ENCODE results near the gene XNDC1N. TPM values are rescaled to one million over a fixed set of nuclear protein-coding genes. Genes with fewer than 3 reads are reported as not detected.
"Not testable (repeated sequence)": the region's sequence is repeated elsewhere in the genome, so short reads cannot be mapped to it uniquely, and the experiment has no call there.

The XNDC1N gene
- total RNA-seq, 4 donors from 2014 or later = 19.8 to 25.2 (median 24.1) TPM

DNA sequence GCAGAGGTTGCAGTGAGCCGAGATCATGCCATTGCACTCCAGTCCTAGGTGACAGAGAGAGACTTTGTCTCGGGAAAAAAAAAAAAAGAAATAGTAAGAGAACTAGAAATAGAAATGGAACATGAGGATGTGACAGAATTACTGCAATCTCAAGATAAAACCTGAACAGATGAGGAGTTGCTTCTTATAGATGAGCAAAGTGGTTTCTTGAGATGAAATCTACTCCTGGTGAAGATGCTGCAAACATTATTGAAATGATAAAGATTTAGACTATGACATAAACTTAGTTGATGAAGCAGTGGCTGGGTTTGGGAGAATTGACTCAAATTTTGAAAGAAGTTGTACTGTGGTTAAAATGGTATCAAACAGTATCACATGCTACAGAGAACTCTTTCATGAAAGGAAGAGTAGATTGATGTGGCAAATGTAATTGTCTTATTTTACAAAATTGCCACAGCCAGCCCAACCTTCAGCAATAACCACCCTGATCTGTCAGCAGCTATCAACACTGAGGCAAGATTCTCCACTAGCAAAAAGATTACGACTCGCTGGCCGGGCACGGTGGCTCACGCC lies 13.7 kb downstream of the XNDC1N start:
- Histone ChIP-seq H3K36me3 (peaks cover 0 to 73% (median 0%) of the 10 kb centered on the region in 3 donors), H3K27ac (no peak overlapping the region), H3K4me3 (no peak overlapping the region), H3K27me3 (no peaks in the 10 kb centered on the region), H3K4me1 (no peaks in the 10 kb centered on the region), H3K9me3 (no peaks in the 10 kb centered on the region)
- DNase-seq = no peak
- TF ChIP-seq POLR2A (IDR thresholded peaks at IDR 0.05) = no peak
- TF ChIP-seq, protein P1, sequence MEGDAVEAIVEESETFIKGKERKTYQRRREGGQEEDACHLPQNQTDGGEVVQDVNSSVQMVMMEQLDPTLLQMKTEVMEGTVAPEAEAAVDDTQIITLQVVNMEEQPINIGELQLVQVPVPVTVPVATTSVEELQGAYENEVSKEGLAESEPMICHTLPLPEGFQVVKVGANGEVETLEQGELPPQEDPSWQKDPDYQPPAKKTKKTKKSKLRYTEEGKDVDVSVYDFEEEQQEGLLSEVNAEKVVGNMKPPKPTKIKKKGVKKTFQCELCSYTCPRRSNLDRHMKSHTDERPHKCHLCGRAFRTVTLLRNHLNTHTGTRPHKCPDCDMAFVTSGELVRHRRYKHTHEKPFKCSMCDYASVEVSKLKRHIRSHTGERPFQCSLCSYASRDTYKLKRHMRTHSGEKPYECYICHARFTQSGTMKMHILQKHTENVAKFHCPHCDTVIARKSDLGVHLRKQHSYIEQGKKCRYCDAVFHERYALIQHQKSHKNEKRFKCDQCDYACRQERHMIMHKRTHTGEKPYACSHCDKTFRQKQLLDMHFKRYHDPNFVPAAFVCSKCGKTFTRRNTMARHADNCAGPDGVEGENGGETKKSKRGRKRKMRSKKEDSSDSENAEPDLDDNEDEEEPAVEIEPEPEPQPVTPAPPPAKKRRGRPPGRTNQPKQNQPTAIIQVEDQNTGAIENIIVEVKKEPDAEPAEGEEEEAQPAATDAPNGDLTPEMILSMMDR (IDR thresholded peaks at IDR 0.05) = no peak

DNA sequence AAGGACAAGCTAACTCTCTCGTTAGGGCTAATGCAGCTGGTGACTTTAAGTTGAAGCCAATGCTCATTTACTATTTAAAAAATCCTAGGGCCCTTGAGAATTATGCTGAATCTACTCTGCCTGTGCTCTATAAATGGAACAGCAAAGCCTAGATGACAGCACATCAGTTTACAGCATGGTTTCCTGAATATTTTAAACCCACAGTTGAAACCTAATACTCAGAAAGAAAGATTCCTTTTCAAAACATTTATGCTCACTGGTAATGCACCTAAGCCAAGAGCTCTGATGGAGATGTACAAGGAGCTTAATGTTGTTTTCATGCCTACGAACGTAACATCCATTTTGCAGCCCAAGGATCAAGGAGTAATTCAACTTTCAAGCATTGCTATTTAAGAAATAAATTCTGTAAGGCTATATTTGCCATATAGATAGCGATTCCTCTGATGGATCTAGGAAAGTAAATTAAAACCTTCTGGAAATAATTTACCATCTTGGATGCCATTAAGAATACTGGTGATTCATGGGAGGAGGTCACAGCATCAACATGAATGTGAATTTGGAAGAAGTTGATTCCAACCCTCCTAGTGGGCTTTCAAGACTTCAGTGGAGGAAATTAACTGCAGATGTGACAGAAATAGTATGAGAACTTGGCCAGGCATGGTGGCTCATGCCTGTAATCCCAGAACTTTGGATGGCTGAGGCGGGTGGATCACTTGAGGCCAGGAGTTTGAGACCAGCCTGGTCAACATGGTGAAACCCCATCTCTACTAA lies 14.5 kb downstream of the XNDC1N start:
- H3K4me1 ChIP-seq = no peaks in the 10 kb centered on the region
- no peak overlapping the region for H3K4me3 ChIP-seq
- peaks cover 0 to 73% (median 0%) of the 10 kb centered on the region in 3 donors for H3K36me3 ChIP-seq
- no peaks in the 10 kb centered on the region for H3K27me3 ChIP-seq
- no peak overlapping the region for H3K27ac ChIP-seq
- DNase-seq = no peak
- no peaks in the 10 kb centered on the region for H3K9me3 ChIP-seq
- TF ChIP-seq POLR2A (IDR thresholded peaks at IDR 0.05) = no peak
- TF ChIP-seq, protein P1 (IDR thresholded peaks at IDR 0.05) = no peak

DNA sequence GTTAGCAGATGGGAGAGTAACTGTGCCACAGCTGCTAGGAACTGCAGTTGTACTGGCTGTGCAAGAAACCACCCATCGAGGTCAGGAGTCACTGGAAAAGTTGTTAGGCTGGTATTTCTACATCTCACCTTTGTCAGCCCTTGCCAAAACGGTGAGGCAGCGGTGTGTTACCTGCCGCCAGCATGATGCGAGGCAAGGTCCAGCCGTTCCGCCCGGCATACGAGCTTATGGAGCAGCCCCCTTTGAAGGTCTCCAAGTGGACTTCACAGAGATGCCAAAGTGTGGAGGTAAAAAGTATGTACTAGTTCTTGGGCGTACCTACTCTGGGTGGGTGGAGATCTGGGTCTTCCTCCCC lies 16.4 kb downstream of the XNDC1N start:
- peaks cover 0 to 55% (median 0%) of the 10 kb centered on the region in 3 donors for H3K36me3 ChIP-seq
- not testable (repeated sequence) for H3K27ac ChIP-seq, H3K4me3 ChIP-seq, H3K4me1 ChIP-seq, H3K27me3 ChIP-seq, DNase-seq, H3K9me3 ChIP-seq

DNA sequence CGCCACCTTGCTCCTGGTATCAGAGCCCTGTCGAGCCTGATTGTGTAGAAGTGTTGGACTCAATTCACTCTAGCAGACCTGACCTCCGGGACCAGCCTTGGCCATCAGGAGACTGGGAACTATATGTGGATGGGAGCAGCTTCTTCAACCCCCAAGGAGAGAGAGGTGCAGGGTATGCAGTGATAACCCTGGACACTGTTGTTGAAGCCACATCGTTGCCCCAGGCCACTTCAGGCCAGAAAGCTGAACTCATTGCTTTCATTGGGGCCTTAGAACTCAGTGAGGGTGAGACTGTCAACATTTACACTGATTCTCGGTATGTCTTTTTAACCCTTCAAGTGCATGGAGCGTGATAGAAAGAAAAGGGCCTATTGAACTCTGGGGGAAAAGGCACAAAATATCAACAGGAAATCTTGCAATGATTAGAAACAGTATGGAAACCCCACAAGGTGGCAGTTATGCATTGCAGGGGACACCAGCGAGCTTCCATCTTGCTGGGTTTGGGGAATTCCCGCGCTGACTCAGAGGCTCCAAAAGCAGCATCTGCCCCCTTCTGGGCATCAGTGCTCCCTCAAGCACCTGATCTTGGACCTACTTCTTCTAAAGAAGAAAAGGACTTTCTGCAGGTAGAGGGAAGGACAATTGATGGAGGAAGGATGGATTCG lies 16.9 kb downstream of the XNDC1N start:
- not testable (repeated sequence) for H3K27ac ChIP-seq, H3K27me3 ChIP-seq, DNase-seq, H3K4me3 ChIP-seq, H3K4me1 ChIP-seq, H3K9me3 ChIP-seq
- peaks cover 0 to 50% (median 0%) of the 10 kb centered on the region in 3 donors for H3K36me3 ChIP-seq

DNA sequence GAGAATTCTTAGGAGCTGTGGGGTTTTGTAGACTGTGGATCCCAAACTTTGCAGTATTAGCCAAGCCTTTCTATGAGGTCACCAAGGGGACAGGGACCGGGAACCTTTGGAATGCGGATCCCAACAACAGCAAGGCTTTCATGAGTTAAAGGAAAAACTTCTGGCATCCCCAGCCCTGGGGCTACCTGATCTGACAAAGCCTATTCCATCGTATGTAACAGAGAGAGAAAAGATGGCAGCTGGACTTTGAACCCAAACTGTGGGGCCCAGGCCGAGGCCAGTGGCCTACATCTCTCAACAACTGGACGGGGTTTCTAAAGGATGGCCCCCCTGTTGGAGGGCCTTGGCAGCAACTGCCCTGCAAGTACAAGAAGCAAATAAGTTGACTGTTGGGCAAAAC lies 17.6 kb downstream of the XNDC1N start:
- H3K27me3 ChIP-seq, H3K4me3 ChIP-seq, H3K4me1 ChIP-seq, DNase-seq, H3K27ac ChIP-seq, H3K9me3 ChIP-seq: not testable (repeated sequence)
- H3K36me3 ChIP-seq = peaks cover 0 to 43% (median 0%) of the 10 kb centered on the region in 3 donors

DNA sequence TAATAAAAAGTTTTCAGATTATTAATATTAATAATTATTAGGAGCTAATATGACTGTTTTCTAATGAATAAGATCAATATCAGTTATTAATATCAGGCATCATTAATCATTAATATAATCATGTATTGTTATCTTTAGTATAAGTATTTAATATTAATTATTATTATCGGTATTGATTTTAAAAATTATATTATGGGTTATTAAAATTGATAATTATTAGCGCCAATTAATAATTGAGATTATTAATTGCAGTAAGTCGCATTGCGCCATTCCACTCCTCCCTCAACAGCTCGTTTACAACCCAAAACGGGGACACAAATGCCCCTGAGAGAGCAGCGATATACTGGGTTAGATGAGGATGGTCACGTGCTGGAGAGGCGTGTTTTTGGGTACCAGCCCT lies 20.2 kb downstream of the XNDC1N start:
- Histone ChIP-seq H3K27ac (no peak overlapping the region), H3K27me3 (no peaks in the 10 kb centered on the region), H3K4me1 (no peaks in the 10 kb centered on the region), H3K4me3 (no peak overlapping the region), H3K36me3 (peaks cover 0 to 25% (median 0%) of the 10 kb centered on the region in 3 donors), H3K9me3 (no peaks in the 10 kb centered on the region)
- TF ChIP-seq, protein P1 (IDR thresholded peaks at IDR 0.05) = no peak
- TF ChIP-seq POLR2A (IDR thresholded peaks at IDR 0.05) = no peak
- no peak for DNase-seq

DNA sequence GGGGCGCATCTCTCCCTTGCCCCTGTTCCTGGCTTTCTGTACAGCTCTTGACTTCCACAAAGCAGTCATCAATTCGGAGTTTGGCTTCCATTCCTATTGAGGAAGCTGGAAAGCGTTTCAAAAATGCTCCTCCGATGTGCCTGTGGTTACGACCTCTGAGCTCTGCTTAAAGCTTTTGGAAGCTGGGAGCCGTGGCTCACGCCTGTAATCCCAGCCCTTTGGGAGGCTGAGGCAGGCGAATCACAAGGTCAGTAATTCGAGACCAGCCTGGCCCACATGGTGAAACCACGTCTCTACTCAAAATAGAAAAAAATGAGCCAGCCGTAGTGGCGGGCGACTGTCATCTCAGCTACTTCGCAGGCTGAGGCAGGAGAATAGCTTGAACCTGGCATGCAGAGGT lies 27.3 kb downstream of the XNDC1N start:
- not testable (repeated sequence) for H3K9me3 ChIP-seq, DNase-seq, H3K4me3 ChIP-seq, H3K4me1 ChIP-seq, H3K36me3 ChIP-seq, H3K27me3 ChIP-seq, H3K27ac ChIP-seq
